GM19468 (cell line): ENCODE results near the gene DIPK1C.
A peak's percentile ranks its signal among the peaks of the same experiment; 100 is the strongest.
"Not testable (repeated sequence)": the region's sequence is repeated elsewhere in the genome, so short reads cannot be mapped to it uniquely, and the experiment has no call there.

Source experiments
- ATAC-seq: cut with Tn5 transposase; IDR thresholded peaks from one replicate; pipeline ENCODE4 v1.9.1; 2021; ENCODE audit warnings: mild to moderate bottlenecking, moderate library complexity, moderate number of reproducible peaks; ENCODE audit not compliant: unreplicated experiment; ENCODE audit errors: extremely low read depth

The DIPK1C gene

DNA sequence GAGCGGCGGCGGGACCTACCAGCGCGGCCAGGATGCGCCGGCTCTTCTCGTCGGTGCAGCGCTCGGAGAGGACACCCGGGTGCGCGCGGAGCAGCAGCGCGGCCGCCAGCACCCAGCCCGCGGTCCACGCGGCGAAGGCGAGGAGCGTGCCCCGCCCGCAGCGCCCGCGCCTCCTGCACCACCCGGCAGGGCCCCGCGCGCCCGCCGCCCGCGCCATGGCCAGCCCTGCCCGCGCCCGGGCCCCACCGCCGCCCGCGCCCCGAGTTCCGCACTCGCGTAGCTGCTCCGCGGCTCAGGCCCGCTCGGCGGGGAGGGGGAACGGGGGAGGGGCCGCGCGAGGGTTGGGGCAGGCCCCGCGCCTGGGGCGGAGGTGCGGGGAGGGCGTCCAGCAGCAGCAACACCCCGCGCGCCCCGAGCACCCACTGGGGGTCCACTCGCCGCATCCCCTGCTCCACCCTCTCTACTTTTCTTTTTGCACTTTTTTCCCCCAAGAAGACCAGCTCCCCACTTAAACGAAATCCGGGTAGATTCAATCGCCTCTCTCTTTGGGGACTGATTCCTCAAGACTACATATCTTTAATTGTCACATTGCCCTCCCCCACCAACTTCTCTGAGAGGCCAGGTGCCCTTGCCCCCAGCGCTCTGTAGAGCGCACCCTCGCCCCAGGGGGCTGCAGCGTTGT is at the start of gene DIPK1C:
TSS of gene DIPK1C (minus strand) at position 266 of the 682 bp plus-strand sequence. CDS start at position 217, 49 bp downstream.
- ATAC-seq = no peak

DNA sequence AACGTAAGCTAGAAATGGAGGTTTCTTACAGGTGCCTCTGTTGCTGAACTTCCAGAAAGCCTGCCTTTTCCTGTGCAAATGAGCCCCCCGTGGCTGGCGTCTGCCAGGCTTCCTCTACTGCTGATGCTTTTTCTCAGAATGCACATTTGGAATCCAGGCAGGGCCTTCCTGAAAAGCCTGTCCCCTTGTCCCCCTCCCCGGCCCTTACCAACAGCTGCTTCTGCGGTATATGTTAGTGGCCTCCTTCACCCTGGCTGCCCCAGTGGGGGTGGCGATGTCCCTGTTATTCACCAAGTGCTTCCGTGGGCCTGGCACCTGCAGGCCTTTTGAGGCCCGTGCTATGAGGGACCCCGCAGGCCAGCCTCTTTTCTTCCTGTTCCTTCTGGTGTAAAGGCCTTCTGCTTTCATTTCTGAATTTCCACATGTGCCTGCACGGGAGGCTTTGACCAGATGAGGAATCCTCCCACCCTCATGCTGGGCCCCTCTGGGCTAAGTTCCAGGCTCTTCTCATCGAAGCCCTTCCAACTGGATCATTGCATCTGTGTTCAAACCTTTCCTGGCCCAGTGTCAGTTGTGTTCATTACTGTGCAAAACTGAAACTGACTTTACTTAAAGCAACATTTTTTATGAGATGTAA is 49.5 kb upstream of the DIPK1C start:
- ATAC-seq = no peak

DNA sequence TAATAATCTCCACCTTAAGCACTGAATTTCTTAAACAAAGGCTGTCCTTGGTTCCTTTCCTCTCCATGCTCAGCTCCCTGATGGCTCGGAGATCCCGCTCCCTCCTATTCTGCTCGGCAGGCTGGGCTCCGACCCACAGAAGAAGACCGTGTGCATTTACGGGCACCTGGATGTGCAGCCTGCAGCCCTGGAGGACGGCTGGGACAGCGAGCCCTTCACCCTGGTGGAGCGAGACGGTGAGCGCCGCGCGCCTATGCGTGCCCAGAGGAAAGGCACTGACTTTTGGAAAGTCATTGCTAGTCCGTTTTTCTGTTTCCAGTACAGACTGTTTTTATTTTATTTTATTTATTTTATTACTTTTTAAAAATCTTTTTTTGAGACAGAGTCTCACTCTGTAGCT is 48.7 kb upstream of the DIPK1C start:
- ATAC-seq = no peak

DNA sequence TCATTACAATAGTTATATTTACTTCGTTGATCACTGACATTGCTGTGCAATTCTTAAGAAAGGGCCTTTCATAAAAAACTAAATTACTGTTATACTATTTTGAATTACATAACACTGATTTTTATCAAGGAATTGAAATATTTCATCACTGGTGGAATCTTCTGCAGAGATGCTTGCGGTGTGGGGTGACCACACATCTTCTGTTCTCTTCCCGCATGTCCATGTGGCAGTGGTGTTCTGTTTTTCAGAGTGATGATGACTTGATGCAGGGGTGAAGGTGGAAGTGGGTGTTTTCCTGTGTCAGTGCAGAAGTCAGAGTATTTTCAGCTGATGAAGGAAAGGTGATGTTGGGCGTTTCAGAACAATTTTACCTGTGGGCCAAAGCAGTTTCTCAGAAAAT is 46.0 kb upstream of the DIPK1C start:
- ATAC-seq = no peak

DNA sequence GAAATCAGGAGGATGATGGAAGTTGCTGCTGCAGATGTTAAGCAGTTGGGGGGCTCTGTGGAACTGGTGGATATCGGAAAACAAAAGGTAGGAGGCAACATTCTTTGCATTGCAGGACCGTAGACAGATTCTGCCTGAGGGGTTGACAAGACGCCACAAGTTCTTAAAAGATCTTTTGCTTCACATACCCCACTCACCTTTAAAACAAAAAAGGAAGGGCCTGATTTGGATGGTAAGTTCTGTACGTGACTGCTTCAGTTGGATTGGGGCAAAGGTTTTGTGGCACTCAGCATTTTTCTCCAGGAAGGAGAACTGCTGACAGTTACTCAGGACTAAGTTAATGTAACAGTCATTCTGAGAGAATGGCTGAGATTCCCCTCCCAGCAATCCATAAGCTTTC is 44.3 kb upstream of the DIPK1C start:
- no peak for ATAC-seq

DNA sequence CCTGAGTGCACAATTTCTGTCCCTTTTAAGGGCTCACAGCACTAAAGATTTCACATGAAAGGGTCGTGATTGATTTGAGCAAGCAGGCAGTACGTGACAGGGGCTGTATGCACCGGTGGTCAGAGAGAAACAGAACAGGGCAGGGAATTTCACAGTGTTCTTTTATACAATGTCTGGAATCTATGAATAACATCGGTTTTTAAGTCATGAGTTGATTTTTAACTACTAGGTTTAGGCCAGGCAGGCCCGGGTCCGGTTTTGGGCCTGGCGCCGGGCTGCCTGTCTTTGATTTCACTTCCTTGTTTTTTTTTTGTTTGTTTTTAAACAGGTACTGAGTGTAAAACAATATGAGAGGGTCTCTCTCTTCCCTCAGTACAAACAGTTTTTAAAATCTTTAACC is 43.7 kb upstream of the DIPK1C start:
- ATAC-seq = not testable (repeated sequence)

DNA sequence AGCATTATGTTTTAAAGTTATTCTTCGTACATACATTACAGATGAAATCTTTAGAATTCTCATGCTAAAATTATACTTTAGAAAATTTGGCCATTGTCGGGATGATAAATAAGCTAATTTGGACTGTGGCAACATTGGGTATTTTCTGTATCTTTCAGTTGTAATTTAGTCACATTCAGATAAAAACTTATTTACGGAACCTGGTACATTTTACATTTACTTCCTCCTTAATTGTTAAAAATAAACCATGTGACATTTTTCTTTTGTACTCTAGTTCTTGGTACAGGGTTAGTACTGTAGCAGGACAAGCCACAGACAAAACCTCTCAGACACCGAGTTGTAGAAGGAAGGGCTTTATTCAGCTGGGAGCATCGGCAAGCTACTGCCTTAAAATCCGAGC is 43.3 kb upstream of the DIPK1C start:
- ATAC-seq = no peak

DNA sequence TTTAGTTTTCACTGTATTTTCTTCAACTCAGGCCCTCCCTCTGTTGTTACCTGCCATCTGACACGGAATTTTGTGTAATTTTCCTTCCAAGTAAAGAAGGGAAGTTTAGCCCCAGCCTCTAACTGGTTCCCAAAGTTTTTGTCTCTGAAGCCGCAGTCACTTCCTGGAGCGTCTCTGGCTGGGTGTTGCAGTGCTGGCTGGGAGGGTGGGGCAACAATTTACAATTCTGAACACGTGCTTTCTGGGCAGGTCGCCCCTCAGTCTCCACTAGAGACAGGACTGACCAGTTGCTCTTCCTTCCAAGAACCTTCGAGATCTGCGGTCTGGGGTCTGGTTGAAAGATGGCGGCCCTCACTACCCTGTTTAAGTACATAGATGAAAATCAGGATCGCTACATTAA is 42.5 kb upstream of the DIPK1C start:
- no peak for ATAC-seq

DNA sequence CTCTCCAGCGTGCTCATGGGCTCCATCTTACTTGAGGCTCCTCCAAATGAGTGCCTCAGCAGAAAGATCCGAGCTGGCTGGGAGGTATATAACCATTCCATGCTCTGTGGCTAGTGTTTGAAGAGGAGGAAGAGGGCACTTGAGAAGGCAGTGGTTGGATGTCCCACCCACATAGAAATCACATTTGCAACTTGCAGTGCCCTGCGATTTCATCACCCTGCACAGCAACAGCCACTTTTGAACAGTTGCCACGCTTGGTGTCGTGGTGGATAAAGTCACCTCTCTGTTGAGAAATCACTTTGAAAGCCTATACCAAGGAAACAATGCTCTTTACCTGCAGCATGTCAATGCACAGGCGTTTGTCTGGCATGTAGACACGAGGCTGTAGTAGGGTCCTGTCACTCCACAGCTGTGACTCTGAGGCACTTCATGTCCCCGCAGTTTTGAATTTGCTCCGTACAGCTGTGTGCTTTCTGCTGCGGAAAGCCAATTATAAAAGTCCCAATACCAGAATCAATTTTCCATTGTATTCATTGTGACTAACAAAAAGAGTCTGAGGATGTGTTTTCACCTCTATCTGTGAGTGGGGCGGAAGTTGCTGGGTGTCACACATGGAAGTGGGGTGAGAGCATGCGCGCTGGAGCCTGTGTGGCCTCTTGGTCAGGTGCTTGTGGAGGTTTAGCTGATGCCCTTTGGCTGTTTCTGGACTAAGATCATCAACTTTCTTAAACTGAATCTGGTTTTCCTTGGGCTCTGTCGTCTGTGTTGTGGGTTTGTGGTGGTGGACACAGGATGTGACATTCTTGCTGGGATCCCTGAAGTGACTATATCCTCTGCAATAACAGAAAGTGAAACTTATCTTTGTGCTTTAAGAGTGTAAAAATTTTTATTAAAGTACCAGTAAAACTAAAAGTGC is 41.9 kb upstream of the DIPK1C start:
- peak; percentile 27 for ATAC-seq

DNA sequence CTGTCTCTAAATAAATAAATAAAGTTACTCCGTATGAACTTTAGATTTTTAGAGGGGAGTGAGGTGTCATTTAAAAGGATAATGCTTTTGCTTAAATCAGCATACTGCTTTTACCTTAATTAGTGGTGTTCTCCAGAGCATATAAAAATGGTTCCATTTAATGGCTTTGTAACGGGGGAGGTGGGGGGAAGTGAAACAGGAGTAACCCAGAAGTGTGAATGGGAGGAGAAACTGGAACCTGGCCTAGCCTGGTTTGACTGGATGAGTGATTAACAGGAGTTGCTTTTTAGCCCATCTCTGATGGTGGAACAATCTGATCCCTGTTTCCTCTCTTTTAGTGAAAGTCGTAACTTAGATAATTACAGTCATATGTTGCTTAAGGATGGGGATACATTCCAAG is 40.7 kb upstream of the DIPK1C start:
- no peak for ATAC-seq

DNA sequence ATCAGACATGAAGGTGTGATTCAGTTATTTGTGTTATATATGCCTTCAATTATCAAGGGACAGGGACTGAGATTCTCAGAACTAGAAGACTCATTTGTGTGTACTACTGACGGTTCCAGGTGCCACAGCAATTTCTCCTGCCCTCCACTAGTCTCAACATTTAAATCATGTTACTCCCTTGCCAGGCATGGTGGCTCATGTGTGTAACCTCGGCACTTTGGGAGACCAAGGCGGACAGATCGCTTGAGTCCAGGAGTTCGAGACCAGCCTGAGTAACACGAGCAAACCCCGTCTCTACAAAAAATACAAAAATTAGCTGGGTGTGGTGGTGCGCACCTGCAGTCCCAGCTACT is 40.2 kb upstream of the DIPK1C start:
- ATAC-seq = no peak

DNA sequence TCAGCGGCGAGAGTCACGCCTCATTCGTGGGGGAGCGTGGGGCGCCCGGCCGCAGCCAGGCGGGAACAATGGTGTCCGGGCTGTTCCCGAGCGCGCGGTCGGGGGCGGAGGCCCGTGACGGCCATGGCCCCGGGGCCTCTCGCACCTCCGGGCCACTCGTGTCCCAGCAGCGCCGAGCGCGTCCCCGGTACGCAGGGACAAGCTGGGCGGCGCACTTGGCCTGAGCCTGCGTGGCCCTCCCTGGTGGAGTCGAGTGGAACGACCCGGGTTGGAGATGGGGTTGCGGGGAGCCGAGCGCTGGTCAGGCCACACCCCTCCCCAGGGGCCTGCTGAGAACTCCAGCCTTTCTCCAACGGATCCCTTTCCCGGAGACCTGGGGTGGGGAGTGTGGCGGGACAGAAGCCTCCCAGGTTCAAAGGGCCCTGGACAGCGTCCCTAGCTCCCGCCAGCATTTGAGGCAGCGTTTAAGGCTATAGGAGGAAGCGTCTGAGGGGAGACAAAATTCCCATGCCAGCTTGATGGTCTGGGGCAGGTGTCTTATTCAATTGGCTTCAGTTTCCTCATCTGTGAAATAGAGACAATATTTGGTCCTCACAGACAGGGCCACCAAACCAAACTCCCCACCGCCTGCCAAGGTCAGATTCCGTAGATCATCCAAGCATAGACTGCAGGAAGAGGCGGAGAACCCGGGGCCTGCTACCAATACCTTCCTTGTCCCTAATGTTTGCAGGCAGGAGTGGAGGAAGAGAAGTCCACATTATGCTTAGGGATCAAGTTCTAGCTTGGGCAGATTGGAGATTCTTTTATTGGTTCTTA is 39.6 kb upstream of the DIPK1C start:
- ATAC-seq = peak; percentile 3

DNA sequence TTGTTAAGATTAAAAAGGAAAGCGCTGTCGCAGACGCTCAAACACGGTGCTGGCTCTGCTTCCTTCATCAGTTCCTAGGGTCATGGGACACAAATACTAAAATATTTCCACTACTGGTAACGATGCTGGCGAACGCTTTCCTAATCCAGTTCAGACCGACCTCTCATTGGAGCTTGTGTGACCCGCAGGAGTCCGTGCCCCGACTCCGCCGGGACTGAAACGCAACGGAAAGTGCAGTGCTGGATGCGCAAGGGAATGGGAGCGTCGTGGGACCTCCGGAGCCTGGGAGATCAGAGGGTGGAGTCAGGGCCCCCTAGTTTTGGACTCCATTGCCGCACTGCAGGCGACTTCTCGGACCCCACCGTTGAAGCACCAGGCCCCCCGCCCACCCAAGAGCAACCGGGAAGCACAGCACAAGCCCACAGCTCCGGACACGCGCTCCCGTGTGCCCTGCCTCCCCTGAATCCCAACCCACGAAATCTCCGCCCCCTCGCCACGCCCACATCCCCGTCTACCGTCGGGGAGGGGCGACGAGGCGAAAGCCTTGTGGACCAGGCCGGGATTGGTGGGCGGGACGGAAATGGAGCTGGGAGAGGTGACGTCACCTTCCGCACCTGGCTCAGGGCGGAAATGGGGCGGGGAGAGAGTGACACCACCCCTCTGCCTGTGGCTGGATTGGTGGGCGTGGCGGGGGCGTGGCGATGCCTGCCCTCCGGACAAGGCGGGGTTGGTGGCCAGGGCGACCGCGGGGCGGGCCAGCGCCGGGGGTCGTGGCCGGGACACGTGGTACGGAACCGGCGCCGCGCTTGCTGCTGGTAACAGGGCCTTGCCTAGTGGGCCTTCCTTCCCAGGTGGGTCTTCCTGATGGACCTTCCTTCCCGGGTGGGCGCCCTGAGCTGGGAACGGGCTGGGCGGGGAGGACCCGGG is 38.7 kb upstream of the DIPK1C start, which contains the start of gene CNDP2:
TSS of gene CNDP2 (plus strand) at position 783 of the 927 bp plus-strand sequence. CDS start 3,611 bp downstream, outside the sequence.
- ATAC-seq = peak; percentile 50

DNA sequence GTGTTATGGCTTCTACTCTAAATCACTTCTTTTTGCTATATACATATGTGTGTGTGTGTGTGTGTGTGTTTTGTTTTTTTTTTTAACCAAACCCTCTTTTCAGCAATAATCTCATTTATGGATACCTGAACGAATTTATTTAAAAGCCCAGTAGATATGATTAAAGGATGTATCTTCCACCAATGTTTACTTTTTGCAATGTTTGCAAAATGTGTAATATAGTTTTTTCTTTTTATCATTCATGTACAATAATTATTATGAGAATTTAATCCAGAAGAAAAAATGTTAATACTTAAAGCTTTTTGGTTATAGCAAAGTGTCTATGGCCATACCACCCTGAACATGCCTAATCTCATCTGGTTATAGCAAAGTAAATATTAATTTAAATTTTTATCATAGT is 37.4 kb upstream of the DIPK1C start:
- ATAC-seq = no peak

DNA sequence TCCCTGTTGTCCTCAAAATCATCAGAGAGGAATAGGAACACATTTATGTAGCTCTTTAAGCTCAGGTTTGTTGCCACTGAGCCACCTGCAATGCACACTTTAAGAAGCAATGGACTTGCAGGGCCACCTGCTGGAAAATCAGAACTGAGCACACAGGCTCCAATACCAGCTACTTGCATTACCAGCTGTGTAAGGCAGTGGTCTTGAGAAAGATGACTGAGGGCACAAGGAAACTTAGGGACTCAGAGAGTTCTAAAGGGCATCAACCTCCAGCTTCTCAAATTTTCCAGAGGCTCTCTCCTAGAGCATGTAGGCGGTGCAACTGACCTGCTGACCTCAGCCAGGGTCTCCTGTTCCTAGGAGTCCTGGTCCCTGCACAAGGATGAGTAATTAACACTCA is 36.6 kb upstream of the DIPK1C start:
- no peak for ATAC-seq

DNA sequence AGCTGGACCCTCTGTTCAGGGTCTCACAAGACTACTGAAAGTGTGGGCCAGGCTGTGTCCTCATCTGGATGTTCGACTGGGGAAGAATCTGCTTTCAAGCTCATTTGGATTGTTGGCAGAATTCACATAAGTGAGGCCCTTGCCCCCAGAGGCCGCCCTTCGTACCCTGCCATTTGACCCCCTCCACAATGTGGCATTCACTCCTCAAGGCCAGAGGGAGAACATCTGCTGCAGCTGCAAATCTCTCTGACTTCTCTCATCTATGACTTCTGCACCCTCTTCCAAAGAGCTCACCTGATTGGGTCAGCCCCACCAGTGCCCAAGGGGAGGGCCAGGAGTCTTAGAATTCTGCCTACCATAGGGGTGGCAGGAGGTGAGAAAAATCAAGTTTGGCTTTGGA is 35.2 kb upstream of the DIPK1C start:
- no peak for ATAC-seq

DNA sequence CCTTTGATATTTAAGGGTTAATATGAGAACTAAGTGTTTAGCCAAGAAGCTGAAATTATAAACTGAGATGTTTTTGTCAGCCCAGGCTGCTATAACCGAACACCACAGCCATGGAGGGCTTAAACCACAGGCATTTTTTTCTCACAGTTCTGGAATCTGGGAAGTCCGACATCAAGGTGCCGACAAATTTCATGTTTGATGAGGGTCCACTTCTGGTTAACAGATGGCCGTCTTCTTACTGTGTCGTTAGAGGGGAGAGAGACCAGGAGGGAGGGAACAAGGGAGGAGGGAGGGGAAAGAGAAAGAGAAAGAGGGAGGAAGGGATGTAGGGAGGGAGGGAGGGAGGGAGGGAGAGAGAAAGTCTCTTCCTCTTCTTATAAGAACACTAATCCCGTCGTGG is 32.6 kb upstream of the DIPK1C start:
- ATAC-seq = no peak

DNA sequence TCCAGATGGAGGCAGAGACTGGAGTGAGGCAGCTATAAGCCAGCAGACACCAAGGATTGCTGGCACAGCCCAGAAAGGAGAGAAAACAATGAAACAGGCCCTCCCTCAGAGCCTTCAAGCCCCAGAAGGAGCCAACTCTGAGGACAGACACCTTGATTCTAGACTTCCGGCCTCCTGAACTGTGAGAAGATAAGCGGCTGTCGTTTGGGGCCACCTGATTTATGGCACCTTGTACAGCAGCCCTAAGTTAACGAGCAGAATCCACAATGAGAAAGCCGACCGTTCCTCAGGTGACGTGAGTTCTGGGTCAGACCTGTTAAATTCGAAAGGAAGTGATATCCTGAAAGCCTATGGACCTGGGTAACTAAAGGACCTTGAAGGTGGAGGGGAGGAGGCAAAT is 31.8 kb upstream of the DIPK1C start:
- ATAC-seq = no peak

DNA sequence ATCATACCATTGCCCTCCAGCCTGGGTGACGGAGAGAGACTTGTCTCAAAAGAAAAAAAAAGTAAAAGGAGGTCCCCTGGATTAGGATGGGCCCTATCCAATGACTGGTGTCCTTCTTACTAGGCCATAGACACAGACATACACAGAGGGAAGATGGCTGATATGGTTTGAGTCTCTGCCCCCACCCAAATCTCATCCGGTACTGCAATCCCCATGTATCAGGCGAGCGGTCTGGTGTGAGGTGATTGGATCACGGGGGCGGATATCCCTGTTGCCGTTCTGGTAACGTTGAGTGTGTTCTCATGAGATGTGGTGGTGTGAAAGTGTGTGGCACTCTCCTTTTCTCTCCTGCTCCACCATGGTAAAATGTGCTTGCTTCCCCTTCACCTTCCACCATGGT is 31.2 kb upstream of the DIPK1C start:
- no peak for ATAC-seq
